GM12892 (cell line): ENCODE data around the gene TEKT5.

ENCODE experiments used
- DNase-seq: peaks from one replicate; pipeline ENCODE4 v3.0.0; 2011; ENCODE audit not compliant: insufficient read length
- FAIRE-seq: peaks from 2 replicates; lab custom pipeline; 2011; peaks lifted over from hg19 to GRCh38; lab: Jason Lieb, UNC
- POLR2A ChIP-seq: IDR thresholded peaks from 2 replicates; pipeline ENCODE4 v1.6.1; 2011; ENCODE audit warnings: low read depth, low read length, control low read depth
- POLR2AphosphoS5 ChIP-seq: IDR thresholded peaks from 2 replicates; pipeline ENCODE4 v1.6.1; 2011; ENCODE audit warnings: low read depth, low read length, control low read depth
- TAF1 ChIP-seq: IDR thresholded peaks from 2 replicates; pipeline ENCODE4 v1.6.1; 2011; ENCODE audit warnings: low read depth, mild to moderate bottlenecking, control low read depth, low read length, borderline replicate concordance

The TEKT5 gene

GRCh38 chr16:10590342-10590741 lies 104.4 kb downstream of the TEKT5 start:
- FAIRE-seq (no peak), DNase-seq (no peak)
- no peak for TF ChIP-seq POLR2A
- no peak for TF ChIP-seq POLR2AphosphoS5
- no peak for TF ChIP-seq TAF1

- FAIRE-seq (no peak), DNase-seq (no peak)
- TF ChIP-seq POLR2A: no peak
Measured at GRCh38 chr16:10589109-10589508, 105.6 kb downstream of the TEKT5 start.

DNA sequence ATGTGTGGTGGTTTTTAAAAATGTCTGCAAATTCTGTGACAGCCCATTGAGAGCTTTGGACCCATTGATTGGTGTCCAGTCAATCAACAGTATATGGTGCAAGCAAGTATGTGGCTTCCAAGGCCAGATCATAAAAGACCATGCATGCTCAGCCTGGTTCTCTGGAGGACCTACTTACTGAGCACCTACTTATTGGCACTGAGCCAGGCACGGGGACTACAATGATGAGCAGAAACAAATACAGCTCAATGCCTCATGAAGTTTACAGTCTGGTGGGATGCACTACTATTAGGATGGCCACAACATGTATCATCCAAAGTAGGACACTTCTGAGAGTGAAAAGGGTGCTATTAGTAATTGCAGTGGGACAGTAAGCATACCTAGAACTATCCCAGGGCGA lies 107.1 kb downstream of the TEKT5 start:
- TF ChIP-seq POLR2A (no peak), POLR2AphosphoS5 (no peak), TAF1 (no peak)
- DNase-seq (no peak), FAIRE-seq (no peak)

- DNase-seq (no peak), FAIRE-seq (no peak)
- TF ChIP-seq TAF1 (no peak), POLR2A (no peak), POLR2AphosphoS5 (no peak)
Measured at GRCh38 chr16:10584981-10585438, 109.7 kb downstream of the TEKT5 start.

DNA sequence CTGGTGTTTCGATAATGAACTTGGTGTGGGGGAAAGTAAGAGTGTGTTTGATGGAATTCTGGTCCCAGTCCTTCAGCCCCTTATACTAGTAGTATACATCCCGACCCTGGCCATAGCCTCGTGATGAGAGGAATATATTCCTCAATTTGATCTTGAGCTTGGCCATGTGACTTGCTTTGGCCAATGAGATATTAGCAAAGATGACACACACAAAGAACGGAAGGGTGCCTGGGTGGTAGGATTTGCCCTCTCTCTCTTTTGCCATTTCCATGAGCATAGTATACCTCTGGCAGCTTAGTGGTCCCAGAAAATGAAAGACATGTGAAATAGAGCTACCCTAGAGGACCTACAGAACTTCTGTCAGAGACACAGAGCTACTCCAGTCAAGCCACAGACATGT lies 111.5 kb downstream of the TEKT5 start:
- DNase-seq (no peak), FAIRE-seq (no peak)
- TF ChIP-seq POLR2A: no peak
- no peak for TF ChIP-seq TAF1
- no peak for TF ChIP-seq POLR2AphosphoS5

DNA sequence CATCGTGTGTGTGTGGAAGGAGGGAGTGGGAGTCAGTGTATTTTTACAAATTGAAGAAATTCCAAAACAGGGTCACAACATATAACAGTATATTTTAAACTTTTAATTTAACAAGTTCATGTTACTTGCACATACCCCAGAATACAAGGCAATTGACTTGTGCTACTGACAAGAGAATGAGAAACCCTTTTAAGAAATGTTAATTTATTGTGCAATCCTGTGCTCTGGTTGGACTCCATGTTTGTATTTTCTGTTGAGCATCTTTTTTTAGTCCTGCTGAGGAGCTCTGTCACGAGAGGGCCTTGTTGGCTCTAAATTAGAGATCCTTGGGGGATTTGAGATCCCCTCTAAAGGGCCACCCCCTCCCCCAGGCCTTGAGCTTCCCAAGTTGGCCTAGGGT lies 113.2 kb downstream of the TEKT5 start:
- DNase-seq: no peak
- FAIRE-seq: no peak
- no peak for TF ChIP-seq TAF1
- TF ChIP-seq POLR2AphosphoS5: no peak
- TF ChIP-seq POLR2A: no peak

GRCh38 chr16:10580883-10581247 lies 113.9 kb downstream of the TEKT5 start:
- DNase-seq (no peak), FAIRE-seq (no peak)
- no peak for TF ChIP-seq POLR2AphosphoS5
- no peak for TF ChIP-seq POLR2A
- no peak for TF ChIP-seq TAF1

DNA sequence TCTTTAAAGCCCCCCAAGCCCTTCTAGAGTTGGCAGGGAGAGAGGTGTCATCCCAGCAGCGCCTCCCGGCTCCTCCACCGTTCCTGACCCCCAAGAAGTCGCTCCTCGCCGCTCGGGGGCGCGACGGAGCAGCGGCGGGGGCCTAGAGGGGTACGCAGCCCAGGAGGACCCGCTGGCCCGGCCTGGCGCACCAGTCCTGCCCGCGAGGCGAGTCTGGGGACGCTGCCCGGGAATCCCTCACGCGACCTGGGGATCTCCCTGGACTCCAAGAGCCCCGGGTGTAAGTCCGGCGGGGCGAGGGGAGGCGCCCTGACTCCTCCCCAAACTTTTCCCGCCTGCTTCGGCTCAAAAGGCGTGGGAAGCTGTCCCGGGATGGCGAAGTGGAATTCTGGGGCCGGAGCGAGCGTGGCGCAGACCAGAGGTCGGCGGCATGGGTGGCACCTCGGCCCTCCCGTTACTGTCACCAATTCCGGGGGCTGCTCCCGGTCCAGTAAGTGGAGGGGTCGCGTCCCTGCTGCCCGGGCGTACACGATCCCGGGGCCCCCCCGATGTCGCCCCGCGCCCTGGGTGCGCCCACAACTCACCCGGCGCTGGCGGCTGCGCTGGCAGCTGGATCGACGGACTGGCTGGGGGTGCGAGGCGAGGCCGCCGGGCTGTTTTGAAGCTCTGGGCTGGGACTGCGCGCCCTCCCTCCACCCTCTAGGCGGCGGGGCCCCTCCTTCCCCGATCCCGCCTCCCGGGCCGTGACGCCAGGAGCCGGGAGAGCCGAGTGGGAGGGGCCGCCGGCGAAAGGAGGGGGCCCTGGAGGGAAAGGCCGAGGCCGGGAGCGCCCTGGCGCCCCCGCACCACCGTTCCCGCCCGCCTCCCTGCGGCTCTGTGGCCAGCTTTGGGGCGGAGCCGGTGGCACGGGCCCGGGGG lies 114.5 kb downstream of the TEKT5 start, which contains the start of gene EMP2:
EMP2 (minus strand) TSS at position 634 of the 918 bp plus-strand sequence. CDS start 32,981 bp downstream, outside the sequence.
- TF ChIP-seq TAF1 (no peak), POLR2AphosphoS5 (no peak), POLR2A (no peak)
- DNase-seq: peak; percentile 46
- FAIRE-seq: no peak

DNA sequence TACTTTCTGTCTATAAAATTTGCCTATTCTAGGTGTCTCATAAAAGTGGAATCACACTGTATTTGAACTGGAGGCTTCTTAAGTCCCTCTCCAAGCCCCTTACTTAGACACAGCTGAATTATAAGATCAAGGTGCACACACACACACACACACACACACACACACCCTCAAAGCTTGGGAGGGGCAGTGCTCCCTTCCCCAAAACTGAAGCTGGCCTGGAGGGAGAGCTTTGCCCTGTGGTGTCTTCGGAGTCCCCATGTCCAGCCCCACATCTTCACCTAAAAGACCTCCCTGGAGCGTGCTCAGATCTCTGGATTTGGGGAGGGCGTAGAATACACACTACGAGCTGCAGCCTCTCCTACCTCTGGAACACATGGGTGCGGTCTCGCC lies 115.2 kb downstream of the TEKT5 start:
- TF ChIP-seq TAF1 (no peak), POLR2AphosphoS5 (no peak), POLR2A (no peak)
- no peak for FAIRE-seq

GRCh38 chr16:10578474-10579316 lies 116.0 kb downstream of the TEKT5 start:
- no peak for TF ChIP-seq TAF1
- TF ChIP-seq POLR2AphosphoS5: no peak
- no peak for TF ChIP-seq POLR2A
- DNase-seq (no peak), FAIRE-seq (no peak)

More for the DNA sequence above, 115.2 kb downstream of the TEKT5 start:
- DNase-seq: no peak
